Fibroblast of gingiva (primary cell): ENCODE measurements around the gene ZDHHC4.

Experiments
- DNase-seq: peaks from one replicate; pipeline ENCODE4 v3.0.0-alpha.2; 2011; ENCODE audit warnings: low read depth

ZDHHC4 gene

DNA sequence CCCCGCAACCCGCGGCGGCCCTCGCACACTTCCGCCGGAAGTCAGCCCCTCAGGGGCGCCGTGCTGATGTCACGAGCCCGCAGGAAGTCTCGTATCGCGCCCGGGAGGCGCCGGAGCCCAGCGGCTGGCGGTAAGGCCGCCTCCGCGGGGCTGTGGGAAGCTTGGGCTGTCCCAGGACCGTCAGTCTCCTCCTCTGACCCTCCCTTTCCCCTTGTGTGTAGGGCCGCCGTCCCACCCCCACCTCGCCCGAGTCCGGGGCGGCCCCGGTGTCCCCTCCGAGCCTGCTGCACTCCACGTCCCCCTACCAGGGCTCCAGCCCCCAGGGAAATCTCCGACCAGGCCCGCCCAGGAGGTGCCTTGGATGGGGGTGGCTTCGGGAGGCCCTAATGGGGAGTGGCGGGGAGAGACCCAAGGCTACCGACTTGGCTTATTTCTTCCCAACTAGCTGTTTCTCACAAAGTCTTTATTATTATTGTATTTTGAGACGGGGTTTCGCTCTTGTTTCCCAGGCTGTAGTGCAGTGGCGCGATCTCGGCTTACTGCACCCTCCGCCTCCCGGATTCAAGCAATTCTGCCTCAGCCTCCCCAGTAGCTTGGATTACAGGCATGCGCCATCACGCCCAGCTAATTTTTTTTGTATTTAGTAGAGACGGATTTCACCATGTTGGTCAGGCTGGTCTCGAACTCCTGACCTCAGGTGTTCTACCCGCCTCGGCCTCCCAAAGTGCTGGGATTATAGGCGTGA lies at the start of gene ZDHHC4:
ZDHHC4 (plus strand) TSS at position 86 of the 745 bp plus-strand sequence. CDS start 3,108 bp downstream, outside the sequence.
- peak; percentile 87 for DNase-seq

DNA sequence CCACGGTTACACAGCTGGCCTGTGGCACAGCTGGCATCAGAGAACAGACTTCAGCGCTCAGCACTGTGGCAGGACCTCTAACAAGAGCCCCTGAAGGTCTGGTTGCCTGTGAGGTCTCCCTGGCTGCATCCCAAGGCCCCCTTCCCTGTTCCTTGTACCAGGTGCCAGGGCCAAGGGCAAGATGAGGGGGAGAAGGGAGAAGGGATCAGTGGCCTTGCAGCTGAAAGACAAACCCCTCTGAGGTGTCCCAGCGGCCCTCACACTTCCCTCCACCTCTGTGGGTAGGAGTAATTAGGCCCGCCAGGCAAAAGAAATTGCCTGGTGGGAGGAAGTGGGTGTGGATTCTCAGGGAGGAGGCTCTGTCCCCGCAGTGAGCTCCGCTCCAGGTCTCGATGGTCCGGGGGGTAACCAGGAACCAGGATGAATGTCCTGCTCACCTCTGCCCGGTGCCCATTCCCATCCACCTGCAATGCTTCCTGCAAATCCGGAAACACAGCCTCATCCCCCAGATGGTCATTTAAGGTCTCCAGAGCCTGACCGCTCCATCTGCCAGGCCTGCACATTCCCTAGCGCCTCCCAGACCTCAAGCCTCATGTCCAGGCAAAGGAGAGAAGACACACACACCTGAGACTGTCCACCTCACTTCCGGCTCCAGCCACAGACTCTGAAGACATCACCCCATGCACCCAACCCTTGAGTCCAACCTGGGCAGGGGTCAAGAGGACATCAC lies 48.7 kb upstream of the ZDHHC4 start:
- no peak for DNase-seq

DNA sequence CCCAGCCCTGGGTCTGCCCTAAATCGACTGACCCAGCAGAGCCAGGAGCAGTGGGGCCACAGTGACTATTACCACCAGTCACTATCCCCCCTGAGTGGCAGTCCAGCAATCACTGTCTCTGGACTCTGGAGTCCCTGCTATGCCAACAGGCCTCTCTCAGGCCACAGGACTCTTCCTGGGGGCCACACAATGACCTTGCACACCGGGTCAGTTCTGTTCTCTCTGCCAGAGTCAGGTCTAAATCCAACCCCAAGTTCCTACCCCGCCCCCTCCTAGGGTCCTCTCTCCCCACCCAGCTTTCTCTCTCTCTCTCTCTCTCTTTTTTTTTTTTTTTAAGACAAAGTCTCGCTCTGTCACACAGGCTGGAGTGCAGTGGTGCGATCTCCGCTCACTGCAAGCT lies 47.6 kb upstream of the ZDHHC4 start:
- no peak for DNase-seq

DNA sequence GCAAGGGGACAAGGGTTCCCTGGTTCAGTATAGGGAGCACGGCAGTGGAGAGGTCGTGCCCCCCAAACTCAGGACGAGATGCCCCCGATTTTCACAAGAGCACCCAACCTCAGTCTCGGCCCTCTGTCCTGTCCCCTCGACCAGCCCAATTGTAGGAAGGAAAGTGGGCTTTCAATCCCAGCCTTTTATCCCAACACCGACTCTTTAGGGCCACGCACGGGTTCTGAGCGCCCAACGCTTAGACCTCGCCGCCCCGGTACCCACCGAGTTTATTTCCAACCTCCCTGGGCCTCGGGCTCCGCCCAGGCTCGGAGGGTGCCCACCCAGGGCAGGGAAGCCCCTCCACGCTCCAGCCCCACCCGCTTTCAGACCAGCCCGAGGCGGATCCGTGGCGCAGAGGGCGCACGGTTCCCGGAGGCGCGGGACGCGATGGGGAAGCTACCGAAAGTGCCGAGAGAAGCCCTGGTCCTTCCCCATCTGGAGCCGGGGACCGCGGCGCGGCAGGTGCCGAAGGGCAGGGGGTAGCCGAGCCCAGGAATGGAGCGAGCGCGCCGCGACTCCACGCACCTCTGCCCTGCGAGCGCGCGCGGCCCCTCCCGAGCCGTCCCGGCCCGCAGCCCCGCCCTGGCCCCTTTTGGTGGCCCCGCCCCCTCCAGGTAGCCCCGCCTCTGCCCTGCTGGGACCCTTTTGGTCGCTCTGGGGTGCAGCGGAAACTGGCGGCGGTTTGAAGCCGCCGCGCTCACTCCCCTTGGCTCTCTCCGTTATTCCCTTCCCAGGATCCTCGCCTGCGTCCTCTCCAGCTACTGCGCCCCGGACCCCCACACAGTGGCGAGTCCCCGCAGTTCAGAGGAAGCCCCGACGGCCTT lies 46.4 kb upstream of the ZDHHC4 start:
- DNase-seq, result no peak

DNA sequence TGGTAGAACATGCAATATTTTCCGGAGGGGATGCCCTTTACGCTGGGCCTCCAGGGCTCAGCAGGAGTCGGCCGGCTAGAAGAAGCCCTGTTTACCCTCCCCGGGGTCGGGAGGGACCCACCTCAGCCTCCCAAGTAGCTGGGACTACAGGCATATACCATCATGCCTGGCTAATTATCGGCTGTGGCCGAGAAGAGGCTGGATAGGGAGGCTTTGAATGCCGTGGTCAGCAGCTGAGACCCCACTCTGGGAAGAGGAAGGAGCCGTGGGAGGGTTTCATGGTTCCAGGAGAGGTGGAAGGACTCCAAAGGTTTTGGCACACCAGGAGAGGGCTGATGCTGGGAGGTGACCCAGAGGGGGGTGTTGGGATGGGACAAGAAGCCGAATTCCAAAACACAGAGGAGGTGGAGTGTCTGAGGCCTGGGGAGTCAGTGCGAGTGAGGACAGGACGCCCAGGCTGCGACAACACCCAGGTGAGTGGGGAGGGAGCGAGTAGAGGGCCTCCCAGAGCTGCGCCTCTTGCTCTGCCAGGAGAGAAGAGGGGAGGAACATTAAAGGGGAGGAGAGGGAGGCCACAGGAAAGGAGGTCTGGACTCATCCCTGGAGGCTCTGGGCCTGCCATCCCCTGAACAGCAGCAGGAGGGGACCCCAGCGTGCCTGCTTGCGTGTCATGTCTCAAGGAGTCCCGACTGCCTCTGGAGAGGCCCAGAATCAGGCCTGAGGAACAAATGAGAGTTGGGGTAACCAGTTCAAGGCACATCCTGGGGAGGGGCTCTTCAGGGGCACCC lies 45.6 kb upstream of the ZDHHC4 start:
- no peak for DNase-seq

DNA sequence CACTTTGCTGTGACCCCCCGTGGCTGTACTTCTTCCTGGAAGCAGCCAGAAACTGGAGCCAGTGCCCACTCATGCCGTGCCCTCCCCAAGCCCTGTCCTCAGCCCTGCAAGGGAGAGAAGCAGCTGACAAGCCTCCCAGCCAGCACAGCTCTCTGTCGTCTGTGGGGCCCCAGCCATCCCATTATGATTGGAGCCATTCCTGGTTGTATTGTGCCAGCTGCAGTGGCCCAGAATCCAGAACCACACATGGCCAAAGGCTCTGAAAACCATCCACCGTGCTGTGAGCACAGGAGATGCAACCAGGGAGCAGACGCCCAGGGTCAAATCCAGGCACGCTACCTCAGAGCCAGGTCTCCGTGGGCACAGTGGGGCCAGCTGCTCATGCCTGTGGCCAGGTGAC lies 44.7 kb upstream of the ZDHHC4 start:
- no peak for DNase-seq

DNA sequence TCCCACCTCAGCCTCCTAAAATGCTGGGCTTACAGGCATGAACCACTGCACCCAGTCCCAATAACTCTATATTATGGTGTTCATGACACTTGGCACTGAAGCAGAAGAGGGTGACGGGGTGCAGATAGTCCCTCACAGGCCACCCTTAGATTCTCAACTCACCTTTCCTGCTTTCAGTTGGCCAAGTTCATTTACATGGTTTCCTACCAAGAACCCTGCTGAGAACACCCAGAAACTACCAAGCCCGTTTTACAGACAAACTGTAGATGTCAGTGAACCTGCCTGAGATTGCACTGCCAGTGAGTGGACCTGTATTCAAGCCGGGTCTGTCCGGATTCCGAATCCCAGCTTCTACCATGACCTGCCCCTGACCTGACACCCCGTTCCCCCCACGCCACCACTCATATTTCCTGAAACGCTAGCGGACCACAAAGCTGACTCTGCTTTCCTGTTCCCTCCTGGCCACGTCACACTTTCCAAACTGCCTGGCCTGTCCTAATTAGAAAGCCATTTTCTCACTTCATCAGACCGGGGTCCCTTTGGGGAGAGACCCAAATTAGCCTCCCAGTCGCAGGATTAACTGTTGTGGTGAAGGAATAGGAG lies 43.3 kb upstream of the ZDHHC4 start:
- no peak for DNase-seq

DNA sequence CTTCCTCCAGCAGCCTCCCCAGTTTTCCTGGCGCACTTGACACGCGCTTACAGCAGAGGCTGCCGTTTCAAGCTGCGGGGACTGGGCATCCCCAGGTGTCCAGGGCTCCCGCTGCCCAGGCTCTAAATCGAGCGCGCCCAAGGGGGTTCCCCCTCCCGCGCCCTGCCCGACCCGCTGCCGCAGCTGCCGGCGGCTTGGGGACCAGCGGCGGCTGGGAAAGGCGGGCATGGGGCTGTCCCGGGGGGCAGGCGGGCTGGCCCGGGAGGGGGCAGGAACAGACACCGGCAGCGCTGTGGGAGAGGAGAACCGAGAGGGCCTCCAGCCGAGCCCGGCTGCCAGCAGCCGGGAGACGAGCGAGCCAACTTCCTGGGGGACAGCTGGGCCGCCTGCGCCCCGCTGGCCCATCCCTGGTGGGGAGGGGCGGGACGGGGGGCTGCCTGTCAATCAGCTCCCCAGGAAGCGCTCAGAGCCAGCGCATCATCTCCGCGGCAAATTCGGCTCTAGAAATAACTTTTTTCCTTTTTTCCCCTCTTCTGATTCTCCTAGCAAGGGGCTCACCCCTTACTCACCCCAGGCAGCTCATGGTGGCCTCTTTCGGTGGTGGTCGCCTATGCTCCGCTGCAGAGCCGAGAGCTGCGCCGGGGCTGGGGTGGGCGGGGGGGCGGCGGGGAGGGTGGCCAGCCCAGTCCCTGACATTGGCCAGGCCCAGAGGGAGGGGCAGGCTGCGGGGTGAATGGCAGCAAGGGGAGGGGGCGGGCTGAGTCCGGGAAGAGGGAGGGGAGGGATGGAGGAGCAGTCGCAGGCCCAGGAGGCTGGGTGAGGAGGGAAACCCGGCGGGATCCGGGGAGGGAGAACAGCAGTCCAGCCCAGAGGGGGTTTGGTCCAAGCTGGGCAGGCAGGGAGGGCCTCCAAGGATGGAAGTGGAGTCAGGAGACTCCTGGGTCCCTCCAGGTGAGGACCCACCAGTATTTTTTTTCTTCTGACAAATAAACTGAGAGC lies 40.7 kb upstream of the ZDHHC4 start:
- DNase-seq, result no peak

DNA sequence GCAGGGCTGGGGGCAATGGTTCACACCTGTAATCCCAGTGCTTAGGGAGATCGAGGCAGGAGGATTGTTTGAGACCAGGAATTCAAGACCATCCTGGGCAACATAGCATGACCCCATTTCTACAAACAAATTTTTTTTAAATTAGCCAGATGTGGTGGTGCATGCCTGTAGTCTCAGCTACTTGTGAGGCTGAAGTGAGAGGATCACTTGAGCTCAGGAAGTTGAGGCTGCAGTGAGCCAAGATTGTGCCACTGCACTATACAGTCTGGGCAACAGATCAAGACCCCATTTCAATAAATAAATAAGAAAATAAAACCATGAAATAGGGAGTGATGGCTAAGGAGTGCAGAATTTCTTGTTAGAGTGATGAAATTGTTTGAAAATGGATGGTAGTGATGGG lies 34.9 kb upstream of the ZDHHC4 start:
- DNase-seq, result no peak

DNA sequence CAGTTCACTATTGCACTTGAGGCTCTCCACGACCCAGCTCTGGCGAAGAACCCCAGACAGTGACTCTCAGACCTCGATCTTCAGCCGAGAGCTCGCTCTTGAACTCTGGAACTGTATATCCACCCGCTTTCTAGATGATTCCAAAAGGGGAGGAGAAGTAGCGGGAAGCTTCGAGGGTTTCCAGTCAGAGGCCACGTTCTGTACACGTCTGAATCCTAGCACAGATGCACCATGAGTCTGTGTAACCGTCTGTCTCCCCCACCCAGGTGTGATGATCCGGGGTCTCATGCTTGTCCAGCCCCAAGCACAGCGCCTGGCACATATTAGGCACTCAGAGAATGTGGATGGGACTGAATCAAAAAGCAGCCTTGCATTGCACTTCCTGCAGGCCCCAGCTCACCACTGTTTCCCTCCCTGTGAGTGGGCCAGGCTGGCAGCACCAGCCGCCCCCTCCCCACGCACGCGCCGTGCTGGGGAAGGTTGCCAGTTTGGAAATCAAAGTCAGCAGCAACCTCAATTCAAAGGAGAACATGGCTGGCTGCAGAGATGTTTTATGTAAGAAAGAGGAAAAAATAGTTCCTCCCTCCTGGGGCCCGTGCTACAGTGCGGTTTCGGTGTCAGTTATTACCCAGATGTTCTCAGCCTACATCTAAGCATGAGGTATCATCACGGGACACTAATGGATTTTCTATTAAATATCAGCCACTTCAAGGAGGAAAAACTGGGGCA lies 31.7 kb upstream of the ZDHHC4 start:
- no peak for DNase-seq

DNA sequence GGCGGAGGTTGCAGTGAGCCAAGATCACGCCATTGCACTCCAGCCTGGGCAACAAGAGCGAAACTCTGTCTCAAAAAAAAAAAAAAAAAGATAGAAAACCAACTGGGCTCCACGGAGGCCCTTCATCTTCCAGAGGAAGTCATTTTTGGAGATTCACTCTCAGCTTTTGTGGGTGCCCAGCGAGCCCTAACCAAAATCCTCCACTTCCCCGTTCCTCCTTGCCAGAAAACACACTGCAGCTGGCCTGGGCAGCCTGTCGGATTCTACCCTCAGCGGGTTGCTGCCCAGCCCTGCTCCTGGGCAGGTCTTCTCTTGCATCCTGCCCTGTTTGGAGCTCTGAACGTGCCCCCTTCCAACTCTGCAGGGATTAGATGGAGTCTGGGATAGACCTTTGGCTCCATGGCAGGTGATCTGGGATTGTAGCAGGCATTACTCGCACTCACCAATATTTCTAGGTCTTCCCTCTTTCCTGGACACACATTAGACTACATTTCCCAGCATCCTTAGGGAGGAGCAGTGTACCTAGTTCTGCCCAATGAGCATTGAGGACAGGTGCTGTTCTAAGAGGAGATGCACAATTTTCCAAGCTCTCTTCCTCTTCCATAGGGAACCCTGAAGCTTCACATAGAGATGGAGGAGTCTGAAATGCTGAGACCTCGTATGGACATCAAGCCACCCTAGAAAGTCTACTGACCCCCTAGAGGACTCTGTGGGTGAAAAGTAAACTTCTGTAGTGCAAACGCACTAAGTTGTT lies 30.6 kb upstream of the ZDHHC4 start:
- DNase-seq, result no peak

DNA sequence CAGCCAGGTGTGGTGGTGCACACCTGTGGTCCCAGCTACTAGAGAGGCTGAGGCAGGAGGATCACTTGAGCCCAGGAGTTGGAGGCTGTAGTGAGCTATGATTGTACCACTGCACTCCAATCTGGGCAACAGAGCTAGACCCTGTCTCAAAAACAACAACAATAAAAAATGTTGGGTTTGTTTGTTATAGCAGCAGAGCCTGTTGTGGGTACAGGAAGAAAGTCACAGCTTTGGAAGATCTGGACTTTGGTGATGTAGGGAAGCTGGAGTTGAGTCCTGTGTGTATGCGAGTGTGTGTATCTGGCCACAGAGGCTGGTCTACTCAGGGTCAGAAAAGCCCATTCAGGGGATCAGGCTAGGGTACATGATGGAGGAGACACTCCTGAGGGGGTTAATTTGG lies 29.9 kb upstream of the ZDHHC4 start:
- no peak for DNase-seq

DNA sequence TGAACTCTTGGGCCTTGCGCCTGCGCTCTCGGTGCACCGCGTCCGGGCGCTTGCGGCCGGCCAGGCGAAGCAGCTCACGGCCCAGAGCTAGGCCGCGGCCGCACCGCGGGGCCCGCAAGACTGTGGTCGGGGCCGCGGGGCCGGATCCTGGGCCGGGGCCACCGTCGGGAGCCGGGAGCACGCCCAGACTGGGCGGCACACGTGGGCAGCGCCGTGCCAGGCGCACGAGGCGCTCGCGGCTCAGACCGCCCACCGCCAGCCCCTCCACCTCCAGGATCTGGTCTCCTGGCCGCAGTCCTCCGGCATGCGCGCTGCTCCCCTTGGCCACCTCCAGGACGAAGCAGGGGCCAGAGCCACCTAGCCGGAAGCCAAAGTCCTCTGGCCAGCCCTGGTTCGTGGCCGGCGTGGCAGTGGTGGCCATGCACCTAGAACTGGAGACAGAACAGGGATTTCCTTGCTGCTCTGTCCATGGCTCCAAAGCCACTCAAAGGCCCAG lies 26.2 kb upstream of the ZDHHC4 start, which contains the start of gene GRID2IP:
GRID2IP (minus strand) TSS at position 446 of the 496 bp plus-strand sequence; CDS start at position 421, 25 bp downstream.
- no peak for DNase-seq

DNA sequence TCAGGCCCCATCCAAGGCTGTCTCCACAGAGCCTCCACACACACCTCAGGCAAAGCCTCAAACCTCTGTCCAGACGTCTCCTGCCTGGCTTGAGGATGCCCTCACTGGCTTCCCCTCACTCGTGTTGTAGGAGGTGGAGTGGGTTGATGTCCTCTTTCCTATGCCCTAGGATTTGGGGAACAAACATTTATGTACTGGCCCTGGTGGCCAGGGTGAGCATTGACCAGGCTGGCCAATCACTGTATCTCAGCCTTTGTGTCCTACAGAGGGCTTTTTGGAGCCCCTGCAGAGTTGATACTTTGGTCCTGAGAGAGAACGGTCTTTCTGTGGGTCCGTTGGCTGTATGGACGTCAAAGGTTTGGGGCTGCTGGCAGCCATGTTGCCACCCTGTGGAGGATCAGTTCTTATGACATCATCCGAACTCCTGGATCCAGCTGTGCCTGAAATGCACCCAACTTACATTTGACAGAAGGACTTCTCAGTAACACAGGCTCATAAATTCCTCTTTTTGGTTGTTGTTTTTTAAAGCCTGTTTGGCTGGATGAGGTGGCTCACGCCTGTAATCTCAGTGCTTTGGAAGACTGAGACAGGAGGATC lies 23.7 kb upstream of the ZDHHC4 start:
- no peak for DNase-seq

DNA sequence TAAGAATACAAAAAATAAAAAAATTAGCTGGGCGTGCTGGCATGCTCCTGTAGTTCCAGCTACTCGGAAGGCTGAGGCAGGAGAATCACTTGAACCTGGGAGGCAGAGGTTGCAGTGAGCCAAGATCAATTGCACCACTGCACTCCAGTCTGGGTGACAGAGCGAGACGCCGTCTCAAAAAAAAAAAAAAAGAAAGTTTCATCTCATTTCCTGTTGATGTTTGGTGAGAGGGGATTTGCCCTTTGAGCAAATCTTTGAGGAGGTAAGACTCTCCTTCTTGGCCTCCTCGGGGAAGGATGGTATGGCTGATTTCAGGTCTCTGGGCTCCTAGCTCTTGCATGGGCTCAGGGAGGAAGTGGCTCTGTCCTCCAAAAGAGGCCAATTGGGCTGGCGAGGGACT lies 22.4 kb upstream of the ZDHHC4 start:
- DNase-seq, result no peak

DNA sequence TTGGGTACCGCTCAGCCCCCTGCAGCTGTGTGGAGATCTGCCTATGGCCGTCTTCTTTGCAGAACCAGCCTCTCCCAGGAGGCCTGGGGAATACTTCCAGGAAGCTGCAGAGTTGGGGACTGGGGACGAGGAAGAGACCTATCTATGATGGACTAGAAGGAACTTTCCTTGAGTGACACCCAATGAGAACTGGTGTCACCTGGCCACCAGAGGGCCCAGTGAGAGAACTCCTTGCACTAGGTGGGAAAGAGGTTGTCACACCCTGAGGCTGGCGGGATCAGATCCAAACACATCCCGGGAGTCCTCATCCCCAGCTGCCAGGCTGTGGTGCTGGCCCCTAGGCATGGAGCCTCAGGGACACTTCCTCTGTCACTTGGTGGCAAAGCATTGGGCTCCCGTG lies 21.1 kb upstream of the ZDHHC4 start:
- DNase-seq, result no peak

DNA sequence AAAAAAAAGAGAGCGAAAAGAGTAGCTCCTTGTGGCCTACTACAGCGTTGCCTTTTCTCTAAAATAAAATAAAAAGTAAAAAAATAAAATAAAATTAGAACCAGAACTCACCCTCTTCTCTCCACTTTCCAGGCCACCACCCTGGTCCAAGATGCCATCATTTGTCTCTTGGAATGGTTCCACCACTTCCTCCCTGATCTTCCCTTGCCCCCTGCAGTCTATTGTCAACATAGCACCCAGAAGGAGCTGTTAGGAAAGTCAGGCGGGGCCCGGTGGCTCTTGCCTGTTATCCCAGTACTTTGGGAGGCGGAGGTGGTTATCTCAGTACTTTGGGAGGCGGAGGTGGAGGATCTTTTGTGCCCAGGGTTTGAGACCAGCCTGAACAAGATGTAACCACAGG lies 18.4 kb upstream of the ZDHHC4 start:
- DNase-seq, result peak; percentile 27

DNA sequence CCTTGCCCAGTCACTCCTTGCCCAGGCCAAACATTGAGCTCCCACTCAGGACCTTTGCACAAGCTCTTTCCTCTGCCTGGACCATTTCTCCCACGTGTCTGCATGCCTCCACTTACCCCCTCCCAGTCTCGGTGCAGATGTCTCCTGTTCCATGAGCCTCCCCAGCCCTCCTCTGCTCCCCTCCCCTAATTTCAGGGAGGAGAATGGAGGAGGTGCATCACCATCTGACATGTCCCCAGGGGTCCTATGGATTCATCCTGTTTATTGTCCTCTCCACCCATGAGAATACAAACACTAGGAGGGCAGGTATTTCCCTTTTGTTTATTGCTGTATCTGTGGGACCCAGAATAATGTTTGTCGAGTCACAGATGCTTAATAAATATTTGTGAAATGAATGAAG lies 17.4 kb upstream of the ZDHHC4 start:
- DNase-seq, result no peak
